K562 (cell line): ENCODE measurements around the gene CCNO. TPM values are rescaled to one million over a fixed set of nuclear protein-coding genes. Genes with fewer than 3 reads are reported as not detected.
A peak's percentile ranks its signal among the peaks of the same experiment; 100 is the strongest.

Source experiments
- ATAC-seq: fragments of 200-7000 bp; cut with Tn5 transposase; 3 replicates; pipeline ENCODE4 v1.9.1; 2020; ENCODE audit warnings: moderate library complexity
- BruUV-seq: library from RNA; stranded (reverse); fragments of 400-500 nt; replicated peaks from 2 replicates; lab custom pipeline; 2021; lab: Mats Ljungman, UMichigan
- CTCF ChIA-PET: fragments of 300-600 bp; formaldehyde crosslinking; extraction: SDS; loops from one replicate; lab custom pipeline; 2021; ENCODE audit warnings: low intra/inter-chr PET ratio; lab: Yijun Ruan, JAX
- POLR2A ChIA-PET: fragments of 300-600, 350-650 bp; sonication (Branson Sonifier 250); formaldehyde crosslinking; extraction: SDS; loops from one replicate; lab custom pipeline; 2021; ENCODE audit warnings: antibody characterized with exemption, inconsistent platforms; lab: Yijun Ruan, JAX
- DNase-seq, 4 experiments: peaks; one replicate each; pipeline versions ENCODE4 v3.0.0 to v3.0.0-alpha.2; 2011 to 2018; ENCODE audit warnings: low spot score in 3 of 4, mixed read lengths in 3 of 4; ENCODE audit errors: extremely low read depth in 1 of 4
- FAIRE-seq: peaks from 2 replicates; lab custom pipeline; 2011; peaks lifted over from hg19 to GRCh38; lab: Jason Lieb, UNC
- H2AFZ ChIP-seq: 2 replicates; pipeline ENCODE4 v1.6.0; 2011; ENCODE audit warnings: low read depth, low read length, control low read depth, inconsistent platforms
- H3K27ac ChIP-seq: fragments of 200-600 bp; 3 replicates; pipeline ENCODE4 v1.8.0; 2011; ENCODE audit warnings: low read depth, mild to moderate bottlenecking, control low read depth, inconsistent platforms, low read length, moderate library complexity, mixed read lengths; ENCODE audit errors: extremely low read depth
- H3K27me3 ChIP-seq, 2 experiments: fragments of 300-600 bp in 1 of 2; 2 replicates in 1 of 2; 3 replicates in 1 of 2; pipeline versions ENCODE4 v1.6.0 to v1.8.0; 2011; ENCODE audit warnings: inconsistent platforms in 2 of 2, low read length in 2 of 2, mild to moderate bottlenecking in 1 of 2, mixed read lengths in 1 of 2, moderate library complexity in 1 of 2; ENCODE audit not compliant: control insufficient read depth in 2 of 2, insufficient read depth in 2 of 2
- H3K36me3 ChIP-seq: fragments of 300-600 bp; 3 replicates; pipeline ENCODE4 v1.8.0; 2011; ENCODE audit warnings: mild to moderate bottlenecking, low read length, inconsistent platforms; ENCODE audit not compliant: control insufficient read depth, insufficient read depth
- H3K4me1 ChIP-seq, 2 experiments: fragments of 200-600 bp in 1 of 2; replicated peaks in 1 of 2; 2 replicates in 1 of 2; 3 replicates in 1 of 2; pipeline versions ENCODE4 v1.5.1 to v1.8.0; 2011; ENCODE audit warnings: inconsistent platforms in 2 of 2, low read length in 2 of 2, mild to moderate bottlenecking in 1 of 2, mixed read lengths in 1 of 2, moderate library complexity in 1 of 2; ENCODE audit not compliant: control insufficient read depth in 2 of 2, insufficient read depth in 2 of 2
- H3K4me2 ChIP-seq: 2 replicates; pipeline ENCODE4 v1.6.1; 2011; ENCODE audit warnings: low read length, control low read depth, inconsistent platforms, mixed read lengths; ENCODE audit not compliant: insufficient read depth
- H3K4me3 ChIP-seq: fragments of 200-600 bp; sonication (generic), shearing (Covaris generic); 2 replicates; pipeline ENCODE4 v1.5.1; 2016; ENCODE audit warnings: control low read depth, inconsistent platforms
- H3K79me2 ChIP-seq: fragments of 200-600 bp; 3 replicates; pipeline ENCODE4 v1.8.0; 2011; ENCODE audit warnings: low read length, inconsistent platforms; ENCODE audit not compliant: control insufficient read depth, insufficient read depth
- H3K9ac ChIP-seq, 2 experiments: 2 replicates each; pipeline versions ENCODE4 v1.6.0 to v1.6.1; 2011; ENCODE audit warnings: low read depth in 2 of 2, low read length in 2 of 2, control low read depth in 1 of 2, inconsistent platforms in 1 of 2, mild to moderate bottlenecking in 1 of 2, mixed read lengths in 1 of 2; ENCODE audit not compliant: insufficient read depth in 1 of 2
- H3K9me1 ChIP-seq: one replicate; pipeline ENCODE4 v1.6.0; 2011; ENCODE audit warnings: inconsistent platforms, mild to moderate bottlenecking, low read length, moderate library complexity; ENCODE audit not compliant: control insufficient read depth, insufficient read depth
- H3K9me3 ChIP-seq: replicated peaks from 2 replicates; pipeline ENCODE4 v1.5.1; 2011; ENCODE audit warnings: low read depth, low read length, inconsistent platforms; ENCODE audit not compliant: control insufficient read depth, insufficient read depth
- H4K20me1 ChIP-seq: replicated peaks from 2 replicates; pipeline ENCODE4 v1.6.1; 2011; ENCODE audit warnings: low read length, inconsistent platforms, mixed read lengths; ENCODE audit not compliant: control insufficient read depth, insufficient read depth
- BRD4 ChIP-seq: fragments of 200-600 bp; sonication (generic); IDR thresholded peaks from 2 replicates; pipeline ENCODE4 v1.6.1; 2017; ENCODE audit warnings: inconsistent platforms
- FOSL1 ChIP-seq: fragments of 200-800 bp; sonication (Bioruptor generic); conservative IDR thresholded peaks from 2 replicates; pipeline ENCODE4 v1.6.1; 2016; ENCODE audit warnings: missing genetic modification characterization, missing compliant biosample characterization
- GABPA ChIP-seq: fragments of 200-800 bp; sonication (Bioruptor generic); conservative IDR thresholded peaks from 2 replicates; pipeline ENCODE4 v1.6.1; 2016; ENCODE audit warnings: low read depth, missing genetic modification characterization, missing compliant biosample characterization
- GTF2A2 ChIP-seq: IDR thresholded peaks from 2 replicates; pipeline ENCODE4 v1.6.1; 2016; ENCODE audit warnings: mild to moderate bottlenecking, missing genetic modification characterization, missing compliant biosample characterization
- KLF1 ChIP-seq: fragments of 450-650 bp; IDR thresholded peaks from 2 replicates; pipeline ENCODE4 v1.6.1; 2016; ENCODE audit warnings: missing genetic modification characterization, missing compliant biosample characterization
- ZNF444 ChIP-seq: fragments of 250-450 bp; sonication (Bioruptor Pico); IDR thresholded peaks from 2 replicates; pipeline ENCODE4 v1.4.0; 2020; ENCODE audit warnings: mild to moderate bottlenecking, moderate library complexity
- ZNF696 ChIP-seq: fragments of 250-450 bp; sonication (Bioruptor Pico); conservative IDR thresholded peaks from 2 replicates; pipeline ENCODE4 v1.4.0; 2020; ENCODE audit warnings: mild to moderate bottlenecking, moderate library complexity
- WGBS: fragments of 100-300 bp; shearing (Covaris generic); methylation state at CpG from one replicate; pipeline ENCODE4 v1.1.6; 2016; ENCODE audit warnings: low coverage, mixed read lengths; ENCODE audit not compliant: insufficient coverage; ENCODE audit errors: missing lambda C conversion rate; 5-methylcytosine and 5-hydroxymethylcytosine counted together
- in situ Hi-C: fragments of 300-500 bp; cut with MboI; formaldehyde crosslinking; loops from 4 replicates; pipeline ENCODE4 v1.15.0; 2018; ENCODE audit warnings: inconsistent platforms, mixed read lengths
- intact Hi-C: fragments of 100-400 bp; cut with micrococcal nuclease; formaldehyde crosslinking; loops from 2 replicates; pipeline ENCODE4 v1.14.2; 2022
- polyA plus RNA-seq, 8 experiments: library from polyadenylated mRNA; depleted of rRNA in 4 of 8; stranded (reverse) in 5 of 8; unstranded in 3 of 8; fragments of >200 nt; fragmentation: Nextera tagmentation in 2 of 8; fragmentation: Illumina TruSeq in 1 of 8; extraction: Ambion mirVana in 2 of 8; extraction: Trizol in 1 of 8; gene quantifications; 2 replicates each; pipeline versions ENCODE4 v1.2.1 to v1.2.3, GENCODE V29; 2011 to 2014; ENCODE audit warnings: inconsistent platforms in 1 of 8, missing spikeins in 1 of 8
- total RNA-seq, 7 experiments: library from RNA; depleted of rRNA in 6 of 7; stranded (reverse); fragments of >200 nt in 6 of 7; fragmentation: Illumina TruSeq in 2 of 7; extraction: Trizol in 2 of 7; gene quantifications; 2 replicates each; pipeline versions ENCODE4 v1.2.1 to v1.2.3, GENCODE V29; 2011 to 2021; ENCODE audit warnings: low replicate concordance in 1 of 7
- TF ChIP-seq, protein P1 (sequence below): sonication (generic); formaldehyde crosslinking; IDR thresholded peaks from 2 replicates; pipeline ENCODE4 v1.8.0; 2022; ENCODE audit warnings: mild to moderate bottlenecking, missing genetic modification reagents
- TF ChIP-seq, protein P2 (sequence below): conservative IDR thresholded peaks from 2 replicates; pipeline ENCODE4 v1.6.1; 2011; ENCODE audit warnings: low read depth, mild to moderate bottlenecking, low read length; ENCODE audit not compliant: control insufficient read depth
- TF ChIP-seq, protein P3 (sequence below): fragments of 450-650 bp; conservative IDR thresholded peaks from 2 replicates; pipeline ENCODE4 v1.6.1; 2016; ENCODE audit warnings: missing genetic modification characterization, low read depth, mild to moderate bottlenecking, missing compliant biosample characterization, moderate library complexity

CCNO gene
- total and polyA plus RNA-seq, 9 of the 15 experiments (the other 6 are each of a cell fraction or from before 2014, with no cell fraction given), result 0.08 to 3.1 (median 0.29) TPM

DNA sequence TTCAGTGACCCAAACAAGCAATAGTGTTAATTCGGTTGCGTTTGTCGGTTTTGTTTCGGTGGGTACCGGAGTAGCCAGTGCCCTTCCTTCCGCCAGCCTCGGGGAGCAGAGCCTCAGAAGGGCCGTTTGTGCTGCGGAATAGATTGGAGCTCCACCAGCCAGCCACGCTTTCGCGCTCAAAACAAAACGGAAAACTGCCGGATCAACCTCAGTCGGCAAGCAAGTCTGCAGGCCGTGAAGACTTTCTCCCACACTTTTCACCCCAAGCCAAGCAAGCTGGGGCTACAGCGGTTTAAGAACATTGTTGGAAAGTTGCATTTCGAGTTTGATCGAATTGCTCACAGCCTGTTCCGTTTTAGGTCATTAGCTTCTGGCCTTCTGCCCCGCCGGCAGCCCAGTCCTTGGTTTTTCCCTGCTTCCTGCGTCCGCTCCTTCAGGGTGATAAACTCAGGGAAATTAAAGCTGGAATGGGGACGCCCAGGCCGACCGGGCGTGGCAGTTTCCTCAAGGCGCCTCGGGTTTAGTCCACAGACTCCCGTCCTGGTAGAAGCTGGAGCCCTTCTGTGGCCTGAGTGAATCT lies 803 bp upstream of the CCNO start:
- 53% methylated on average over 28 of the region's 31 CpGs for WGBS
- BruUV-seq, result no TSS peak
- DNase-seq, result no peak
- intact Hi-C loops, result no loop called here
- H3K9me3 ChIP-seq, result no peaks in the 10 kb centered on the region
- H2AFZ ChIP-seq, result peak overlapping the region; percentile 84
- no peaks in the 10 kb centered on the region for H3K36me3 ChIP-seq
- ChIA-PET POLR2A (interaction anchor here (1.0 to 1.7 kb wide), 2 partner anchors 9 to 11 kb away, joined by 4 read pairs; no protein-coding TSS in a partner anchor), CTCF (no interaction called here)
- peaks cover 24 to 48% of the 10 kb centered on the region in 2 experiments for H3K27me3 ChIP-seq
- peak overlapping the region; percentile 71; the same call in 1 of the 2 replicates for H3K4me2 ChIP-seq
- TF ChIP-seq ZNF444 (CRISPR knock-in tag) (no peak), FOSL1 (no peak), GTF2A2 (tag) (no peak)
- H3K4me1 ChIP-seq, result peaks cover 10 to 27% of the 10 kb centered on the region in 2 experiments; a peak in 3 of 5 replicates
- no peak overlapping the region; a peak in 1 of 4 replicates for H3K9ac ChIP-seq
- FAIRE-seq, result no peak
- H3K9me1 ChIP-seq, result no peaks in the 10 kb centered on the region
- H3K4me3 ChIP-seq, result peak overlapping the region; percentile 53; the same call in 1 of the 2 replicates
- in situ Hi-C loops, result no loop called here
- no peaks in the 10 kb centered on the region for H4K20me1 ChIP-seq
- no peaks in the 10 kb centered on the region for H3K79me2 ChIP-seq
- no peak for ATAC-seq
- H3K27ac ChIP-seq, result no peak overlapping the region

DNA sequence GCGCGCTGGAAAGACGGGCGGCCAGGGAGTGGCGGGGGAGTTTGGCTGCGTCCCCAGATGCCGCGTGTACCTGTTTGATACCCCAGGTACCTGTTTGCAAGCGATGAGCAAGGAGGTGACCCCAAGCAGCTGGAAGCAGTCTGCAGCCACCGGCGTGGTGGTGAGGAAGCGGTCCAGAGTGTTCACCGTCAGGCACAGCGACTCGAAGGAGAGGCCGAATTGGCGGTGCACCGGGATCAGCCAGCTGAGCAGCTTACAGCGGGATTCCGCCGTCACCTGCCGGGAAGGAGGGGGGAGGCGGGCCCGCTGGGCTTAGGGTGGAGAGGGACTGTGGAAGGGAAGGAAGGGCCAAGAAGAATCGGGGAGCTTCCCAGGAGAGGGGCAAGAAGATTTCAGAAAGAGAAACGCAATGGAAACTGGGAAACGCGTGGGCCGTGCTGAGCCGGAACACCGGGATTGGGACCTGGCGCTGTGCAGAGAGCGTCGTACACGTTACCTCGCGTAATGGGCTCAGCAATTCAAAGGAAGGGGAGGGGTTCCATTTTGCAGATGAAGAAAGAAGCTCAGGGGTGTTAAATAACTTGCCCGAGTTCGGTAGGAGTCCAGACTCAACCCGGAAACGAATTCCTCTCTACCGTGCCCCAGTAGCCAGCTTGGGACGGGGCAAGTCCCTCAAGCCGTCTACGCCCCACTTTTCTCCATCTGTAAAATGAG lies 980 bp downstream of the CCNO start:
- CTCF ChIA-PET, result no interaction called here
- H2AFZ ChIP-seq, result peak overlapping the region; percentile 84
- ATAC-seq, result peak; percentile 5; the same call in 2 of the 3 replicates
- H3K4me3 ChIP-seq, result peak overlapping the region; percentile 53
- no peaks in the 10 kb centered on the region for H3K9me3 ChIP-seq
- H4K20me1 ChIP-seq, result no peaks in the 10 kb centered on the region
- intact Hi-C loops (no loop called here), in situ Hi-C loops (no loop called here)
- H3K4me2 ChIP-seq, result peak overlapping the region; percentile 71
- H3K4me1 ChIP-seq, result peaks cover 16 to 33% of the 10 kb centered on the region in 2 experiments; a peak in 3 of 5 replicates
- 17% methylated on average over 42 of the region's 45 CpGs for WGBS
- H3K27ac ChIP-seq, result no peak overlapping the region
- peak in 2 of 4 experiments; percentile 11 to 21 for DNase-seq
- no peaks in the 10 kb centered on the region for H3K9me1 ChIP-seq
- peak overlapping the region; percentile 49 to 88 for H3K9ac ChIP-seq
- FAIRE-seq, result no peak
- H3K79me2 ChIP-seq, result no peaks in the 10 kb centered on the region
- POLR2A ChIA-PET, result interaction anchor here (1.9 kb wide), 1 partner anchor 75 kb away, joined by 5 read pairs; the partner anchor contains the start of genes DHX29 and MTREX
- no peaks in the 10 kb centered on the region for H3K36me3 ChIP-seq
- peaks cover 19 to 48% of the 10 kb centered on the region in 2 experiments for H3K27me3 ChIP-seq
- no TSS peak for BruUV-seq
- TF ChIP-seq GABPA (tag), result 0 out of 2 replicates have a peak, but pooled peaks have one; percentile 18
- TF ChIP-seq, protein P1, sequence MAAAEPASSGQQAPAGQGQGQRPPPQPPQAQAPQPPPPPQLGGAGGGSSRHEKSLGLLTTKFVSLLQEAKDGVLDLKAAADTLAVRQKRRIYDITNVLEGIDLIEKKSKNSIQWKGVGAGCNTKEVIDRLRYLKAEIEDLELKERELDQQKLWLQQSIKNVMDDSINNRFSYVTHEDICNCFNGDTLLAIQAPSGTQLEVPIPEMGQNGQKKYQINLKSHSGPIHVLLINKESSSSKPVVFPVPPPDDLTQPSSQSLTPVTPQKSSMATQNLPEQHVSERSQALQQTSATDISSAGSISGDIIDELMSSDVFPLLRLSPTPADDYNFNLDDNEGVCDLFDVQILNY (CRISPR knock-in tag), result no peak
- TF ChIP-seq ZNF696, result no peak
- 0 out of 2 replicates have a peak, but pooled peaks have one; percentile 22 for TF ChIP-seq KLF1 (tag)
- TF ChIP-seq, protein P2, sequence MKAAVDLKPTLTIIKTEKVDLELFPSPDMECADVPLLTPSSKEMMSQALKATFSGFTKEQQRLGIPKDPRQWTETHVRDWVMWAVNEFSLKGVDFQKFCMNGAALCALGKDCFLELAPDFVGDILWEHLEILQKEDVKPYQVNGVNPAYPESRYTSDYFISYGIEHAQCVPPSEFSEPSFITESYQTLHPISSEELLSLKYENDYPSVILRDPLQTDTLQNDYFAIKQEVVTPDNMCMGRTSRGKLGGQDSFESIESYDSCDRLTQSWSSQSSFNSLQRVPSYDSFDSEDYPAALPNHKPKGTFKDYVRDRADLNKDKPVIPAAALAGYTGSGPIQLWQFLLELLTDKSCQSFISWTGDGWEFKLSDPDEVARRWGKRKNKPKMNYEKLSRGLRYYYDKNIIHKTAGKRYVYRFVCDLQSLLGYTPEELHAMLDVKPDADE, result no peak
- no peak for TF ChIP-seq BRD4
- TF ChIP-seq, protein P3, sequence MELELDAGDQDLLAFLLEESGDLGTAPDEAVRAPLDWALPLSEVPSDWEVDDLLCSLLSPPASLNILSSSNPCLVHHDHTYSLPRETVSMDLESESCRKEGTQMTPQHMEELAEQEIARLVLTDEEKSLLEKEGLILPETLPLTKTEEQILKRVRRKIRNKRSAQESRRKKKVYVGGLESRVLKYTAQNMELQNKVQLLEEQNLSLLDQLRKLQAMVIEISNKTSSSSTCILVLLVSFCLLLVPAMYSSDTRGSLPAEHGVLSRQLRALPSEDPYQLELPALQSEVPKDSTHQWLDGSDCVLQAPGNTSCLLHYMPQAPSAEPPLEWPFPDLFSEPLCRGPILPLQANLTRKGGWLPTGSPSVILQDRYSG, result no peak
